Epithelial cell of esophagus (primary cell): ENCODE data around the gene TXNDC2.

Experiments
- DNase-seq: peaks from one replicate; pipeline ENCODE4 v3.0.0; 2010; ENCODE audit warnings: low read depth
- H3K4me3 ChIP-seq: 2 replicates; pipeline ENCODE4 v1.5.1; 2011; ENCODE audit warnings: mild to moderate bottlenecking, low read length, control low read depth
- TF ChIP-seq, protein P1 (sequence below): IDR thresholded peaks from 2 replicates; pipeline ENCODE4 v1.5.1; 2011; ENCODE audit warnings: low read depth, mild to moderate bottlenecking, low read length, control low read depth, inconsistent platforms; ENCODE audit not compliant: insufficient read depth; ENCODE audit errors: missing control alignments

The TXNDC2 gene

GRCh38 chr18:9867071-9867594 is 18.6 kb upstream of the TXNDC2 start:
- H3K4me3 ChIP-seq = no peak overlapping the region
- peak; percentile 73 for DNase-seq
- TF ChIP-seq, protein P1, sequence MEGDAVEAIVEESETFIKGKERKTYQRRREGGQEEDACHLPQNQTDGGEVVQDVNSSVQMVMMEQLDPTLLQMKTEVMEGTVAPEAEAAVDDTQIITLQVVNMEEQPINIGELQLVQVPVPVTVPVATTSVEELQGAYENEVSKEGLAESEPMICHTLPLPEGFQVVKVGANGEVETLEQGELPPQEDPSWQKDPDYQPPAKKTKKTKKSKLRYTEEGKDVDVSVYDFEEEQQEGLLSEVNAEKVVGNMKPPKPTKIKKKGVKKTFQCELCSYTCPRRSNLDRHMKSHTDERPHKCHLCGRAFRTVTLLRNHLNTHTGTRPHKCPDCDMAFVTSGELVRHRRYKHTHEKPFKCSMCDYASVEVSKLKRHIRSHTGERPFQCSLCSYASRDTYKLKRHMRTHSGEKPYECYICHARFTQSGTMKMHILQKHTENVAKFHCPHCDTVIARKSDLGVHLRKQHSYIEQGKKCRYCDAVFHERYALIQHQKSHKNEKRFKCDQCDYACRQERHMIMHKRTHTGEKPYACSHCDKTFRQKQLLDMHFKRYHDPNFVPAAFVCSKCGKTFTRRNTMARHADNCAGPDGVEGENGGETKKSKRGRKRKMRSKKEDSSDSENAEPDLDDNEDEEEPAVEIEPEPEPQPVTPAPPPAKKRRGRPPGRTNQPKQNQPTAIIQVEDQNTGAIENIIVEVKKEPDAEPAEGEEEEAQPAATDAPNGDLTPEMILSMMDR = no peak

GRCh38 chr18:9868857-9869714 is 16.7 kb upstream of the TXNDC2 start:
- peak; percentile 26 for DNase-seq
- TF ChIP-seq, protein P1 = no peak
- H3K4me3 ChIP-seq = no peak overlapping the region

- TF ChIP-seq, protein P1 = no peak
- peak; percentile 73 for DNase-seq
- no peak overlapping the region for H3K4me3 ChIP-seq
Observed at GRCh38 chr18:9869715-9870430, 15.9 kb upstream of the TXNDC2 start.

GRCh38 chr18:9870431-9871008 is 15.3 kb upstream of the TXNDC2 start:
- DNase-seq = no peak
- TF ChIP-seq, protein P1 = no peak
- no peak overlapping the region for H3K4me3 ChIP-seq

DNA sequence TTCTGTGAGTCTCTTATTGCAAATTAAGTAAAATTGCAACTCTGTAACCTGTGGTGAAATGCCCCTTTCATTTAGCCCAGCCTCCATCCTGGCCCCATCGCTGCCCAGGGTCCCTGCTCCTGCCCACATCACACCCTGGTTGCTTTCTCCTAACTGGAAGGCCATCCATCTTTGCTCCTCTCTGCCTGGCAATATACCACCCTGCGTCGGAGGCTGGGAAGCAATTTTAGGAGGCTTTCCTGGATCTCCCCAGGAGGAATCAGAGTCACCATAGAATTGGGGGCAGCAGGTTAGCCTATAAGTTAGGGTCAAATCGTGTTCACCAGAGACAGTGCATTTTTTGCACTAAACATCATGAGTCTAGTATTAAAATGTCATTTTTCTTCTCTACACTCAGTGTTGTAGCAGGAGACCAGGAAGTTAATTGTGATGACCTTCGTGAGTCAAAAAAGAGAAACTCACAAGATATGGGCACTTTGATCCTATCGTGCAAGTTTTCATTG is 14.5 kb upstream of the TXNDC2 start:
- H3K4me3 ChIP-seq = no peak overlapping the region
- TF ChIP-seq, protein P1 = no peak
- no peak for DNase-seq

- TF ChIP-seq, protein P1 = no peak
- DNase-seq = no peak
- H3K4me3 ChIP-seq = no peak overlapping the region
Observed at GRCh38 chr18:9872823-9873222, 12.9 kb upstream of the TXNDC2 start.
